T47D (cell line): ENCODE results near the gene IGDCC3.
A peak's percentile ranks its signal among the peaks of the same experiment; 100 is the strongest.

Experiments used
- DNase-seq, 2 experiments: peaks; one replicate each; pipeline versions ENCODE4 v3.0.0 to v3.0.0-alpha.2; 2011 to 2012; ENCODE audit warnings: low read depth in 1 of 2, low spot score in 1 of 2
- JUND ChIP-seq: IDR thresholded peaks from 2 replicates; pipeline ENCODE4 v1.6.1; 2012; ENCODE audit warnings: low read depth
- in situ Hi-C: cut with HindIII; loops from 2 replicates; pipeline ENCODE4 v1.10.0; 2016; ENCODE audit warnings: low sequenced_read_pairs, low pct_unique_long_range_greater_than_20kb

The IGDCC3 gene

DNA sequence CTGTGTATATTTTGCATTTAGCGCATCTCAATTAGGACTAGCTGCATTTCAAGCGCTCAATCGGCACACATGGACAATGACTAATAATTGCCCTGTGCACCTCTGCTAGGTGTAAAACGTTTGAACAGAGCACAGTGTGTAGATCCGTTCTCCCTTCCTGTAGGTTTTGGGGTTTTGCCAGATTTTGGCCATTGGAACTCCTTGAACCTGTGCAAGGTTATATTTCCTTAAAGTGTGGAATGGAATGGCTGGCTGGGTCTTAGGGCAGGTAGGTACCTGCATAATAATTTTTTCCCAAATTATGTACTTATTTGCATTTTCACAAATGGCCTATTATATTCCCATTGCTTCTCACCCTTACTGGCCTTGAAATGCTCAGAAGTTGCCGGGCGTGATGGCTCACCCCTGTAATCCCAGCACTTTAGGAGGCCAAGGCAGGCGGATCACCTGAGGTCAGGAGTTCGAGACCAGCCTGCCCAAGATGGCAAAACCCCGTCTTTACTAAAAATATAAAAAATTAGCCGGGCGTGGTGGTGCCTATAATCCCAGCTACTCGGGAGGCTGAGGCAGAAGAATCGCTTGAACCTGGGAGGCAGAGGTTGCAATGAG, 72.5 kb downstream of the IGDCC3 start:
- TF ChIP-seq JUND: no peak
- in situ Hi-C loops: no loop called here
- no peak for DNase-seq

DNA sequence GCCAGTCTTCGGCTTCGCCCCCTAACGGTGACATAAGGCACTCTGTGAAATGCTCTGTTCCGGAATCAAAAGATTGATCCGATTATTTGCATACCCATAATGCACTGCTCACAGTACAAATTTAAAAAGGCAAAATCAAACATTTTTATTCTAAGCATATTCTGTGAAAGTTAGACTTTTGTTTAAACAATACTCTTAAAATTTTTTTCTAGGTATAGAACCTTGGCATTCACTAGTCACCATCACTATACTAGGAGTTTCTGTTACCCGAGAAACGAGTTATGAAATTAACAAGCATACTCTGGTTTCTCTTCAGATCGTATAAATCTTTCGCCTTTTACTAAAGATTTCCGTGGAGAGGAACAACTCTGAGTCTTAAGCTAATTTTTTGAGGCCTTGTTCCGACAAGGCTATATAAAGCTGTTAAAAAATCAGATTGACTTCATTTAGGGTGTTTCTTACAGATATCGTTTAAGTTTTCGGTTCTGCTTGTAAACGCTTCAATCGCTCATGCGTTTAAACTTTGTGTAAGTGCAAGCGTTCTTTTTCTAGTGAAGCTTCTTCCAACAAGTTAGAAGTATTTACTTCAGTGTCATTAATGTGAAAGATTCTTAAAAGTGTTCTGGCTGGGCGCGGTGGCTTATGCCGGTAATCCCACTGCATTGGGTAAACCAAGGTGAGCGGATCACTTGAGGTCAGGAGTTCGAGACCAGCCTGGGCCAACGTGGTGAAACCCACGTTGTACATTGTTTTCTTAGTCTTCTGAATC, 73.2 kb downstream of the IGDCC3 start, which contains the start of gene RNU5B-1:
TSS of gene RNU5B-1 (plus strand) at position 297 of the 769 bp plus-strand sequence.
- peak in 1 of 2 experiments; percentile 96 for DNase-seq
- in situ Hi-C loops: no loop called here
- TF ChIP-seq JUND: peak; percentile 77

DNA sequence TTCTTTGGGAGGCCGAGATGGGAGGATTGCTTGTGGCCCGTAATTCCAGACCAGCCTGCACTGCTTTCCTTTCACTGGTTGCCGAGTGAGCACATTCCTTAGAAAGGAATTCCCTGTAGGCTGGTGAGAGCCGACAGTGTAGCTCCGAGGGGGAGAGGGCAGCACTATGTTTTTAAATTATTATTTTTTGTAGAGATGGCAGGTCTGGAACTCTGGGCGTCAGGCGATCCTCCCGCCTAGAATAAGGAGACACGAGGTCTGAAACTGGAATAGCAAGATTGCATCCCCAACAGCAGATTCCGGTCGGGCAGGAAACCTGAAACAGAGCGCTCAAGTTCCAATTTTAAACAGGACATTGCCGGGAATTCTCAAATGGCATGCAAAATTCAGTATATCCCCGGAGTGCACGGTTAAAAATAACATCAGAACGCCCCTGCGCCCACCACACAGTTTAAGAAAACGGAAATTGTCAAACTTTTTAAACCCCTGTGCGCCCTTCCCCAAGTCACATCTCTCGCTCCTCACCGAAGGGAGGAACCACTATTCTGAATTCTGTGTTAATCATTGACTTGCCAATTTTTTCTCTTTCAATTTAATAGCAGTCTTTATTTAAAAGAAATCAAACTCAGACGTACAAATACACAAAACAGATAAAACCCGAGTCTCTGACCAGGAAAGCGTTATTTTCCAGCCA, 74.0 kb downstream of the IGDCC3 start:
- in situ Hi-C loops: no loop called here
- DNase-seq: peak in 1 of 2 experiments; percentile 94
- TF ChIP-seq JUND: no peak

DNA sequence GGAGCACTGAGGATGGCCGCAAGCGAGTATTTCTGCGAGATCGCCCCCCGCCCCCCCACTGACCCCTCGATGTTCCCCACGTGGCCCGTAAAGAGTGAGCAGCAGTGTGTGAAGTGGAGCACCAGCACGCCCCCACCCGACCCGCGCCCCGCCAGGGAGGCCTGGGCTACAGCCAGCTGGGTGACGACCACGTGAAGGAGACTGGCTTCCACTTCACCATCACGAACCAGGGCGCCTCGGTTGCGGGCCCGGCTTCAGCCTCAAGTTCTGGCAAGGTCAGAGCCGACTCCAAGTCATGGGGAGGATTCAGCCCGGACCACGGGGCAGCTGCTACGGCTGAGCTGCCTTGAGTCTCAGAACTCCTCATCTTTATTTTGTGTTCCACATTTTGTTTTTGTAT, 75.7 kb downstream of the IGDCC3 start:
- DNase-seq: no peak
- in situ Hi-C loops: no loop called here
- TF ChIP-seq JUND: no peak

DNA sequence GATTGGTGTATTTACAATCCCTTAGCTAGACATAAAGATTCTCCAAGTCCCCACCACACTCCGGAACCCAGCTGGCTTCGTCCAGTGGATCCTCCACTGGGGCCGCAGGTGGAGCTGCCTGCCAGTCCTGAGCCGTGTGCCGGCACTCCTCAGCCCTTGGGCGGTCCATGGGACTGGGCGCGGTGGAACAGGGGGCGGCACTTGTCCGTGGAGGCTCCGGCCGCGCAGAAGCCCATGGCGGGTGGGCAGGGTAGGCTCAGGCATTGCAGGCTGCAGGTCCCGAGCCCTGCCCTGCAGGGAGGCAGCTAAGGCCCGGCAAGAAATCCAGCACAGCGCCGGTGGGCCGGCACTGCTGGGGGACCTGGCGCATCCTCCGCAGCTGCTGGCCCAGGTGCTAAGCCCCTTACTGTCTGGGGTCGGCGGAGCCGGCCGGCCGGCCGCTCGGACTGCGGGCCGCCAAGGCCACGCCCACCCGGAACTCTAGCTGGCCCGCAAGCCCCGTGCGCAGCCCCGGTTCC, 76.8 kb downstream of the IGDCC3 start:
- no peak for TF ChIP-seq JUND
- DNase-seq: no peak
- in situ Hi-C loops: no loop called here

DNA sequence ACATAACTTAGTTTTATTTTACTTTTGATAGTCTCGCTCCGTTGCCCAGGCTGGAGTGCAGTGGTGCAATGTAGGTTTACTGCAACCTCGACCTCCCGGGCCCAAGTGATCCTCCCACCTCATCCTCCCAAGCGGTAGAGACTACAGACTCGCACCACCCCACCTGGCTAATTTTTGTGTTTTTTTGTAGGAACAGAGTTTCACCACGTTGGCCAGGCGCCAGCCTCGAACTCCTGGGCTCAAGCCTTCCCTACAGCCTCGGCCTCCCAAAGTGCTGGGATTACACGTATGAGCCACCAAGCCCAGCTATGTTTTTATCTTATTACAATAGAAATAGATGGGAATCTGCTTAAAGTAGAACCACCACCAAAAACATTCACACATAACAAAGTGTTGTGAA, 79.1 kb downstream of the IGDCC3 start:
- in situ Hi-C loops: no loop called here
- TF ChIP-seq JUND: no peak
- DNase-seq: no peak

DNA sequence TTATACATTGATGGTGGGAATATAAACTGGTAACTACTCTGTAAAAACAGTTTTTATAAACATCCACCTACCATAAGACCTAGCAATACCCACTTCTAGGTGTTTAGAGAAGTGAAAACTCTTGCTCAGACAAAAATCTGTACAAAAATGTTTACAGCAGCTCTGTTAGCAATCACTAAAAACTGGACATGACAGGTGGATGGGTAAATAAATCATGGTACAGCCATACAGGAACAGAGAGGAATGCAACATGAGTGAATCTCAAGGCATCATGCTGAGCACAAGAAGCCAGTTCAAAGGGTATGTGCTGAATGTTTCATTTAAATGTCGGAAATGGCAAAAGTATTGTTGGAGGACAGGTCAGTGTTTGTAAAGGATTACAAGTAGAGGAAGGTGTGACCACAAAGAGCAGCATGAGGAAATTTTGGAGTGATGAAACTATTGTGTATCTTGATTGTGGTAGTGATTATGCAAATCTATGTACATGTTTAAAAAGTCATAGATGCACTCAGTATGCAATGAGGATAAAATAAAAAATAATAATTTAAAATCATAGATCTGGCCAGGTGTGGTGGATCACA, 84.8 kb downstream of the IGDCC3 start:
- TF ChIP-seq JUND: no peak
- in situ Hi-C loops: no loop called here
- peak in 1 of 2 experiments; percentile 58 for DNase-seq

DNA sequence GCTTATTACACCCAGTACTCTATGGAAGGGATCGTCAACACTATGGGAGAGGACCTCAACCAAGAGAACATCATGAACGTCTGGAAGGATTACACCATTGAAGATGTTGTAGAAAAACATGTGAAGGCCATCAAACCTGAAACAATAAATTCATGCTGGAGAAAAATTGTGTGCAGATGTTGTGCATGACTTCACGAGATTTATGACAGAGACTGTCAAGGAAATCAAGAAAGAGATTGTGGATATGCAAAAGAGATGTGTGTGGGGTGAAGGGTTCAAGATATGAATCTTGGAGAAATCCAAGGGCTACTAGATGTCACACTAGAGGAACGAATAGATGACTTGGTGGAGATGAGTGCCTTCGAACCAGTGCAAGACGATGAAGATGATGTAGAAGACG, 87.6 kb downstream of the IGDCC3 start:
- DNase-seq: no peak
- TF ChIP-seq JUND: no peak
- in situ Hi-C loops: no loop called here

DNA sequence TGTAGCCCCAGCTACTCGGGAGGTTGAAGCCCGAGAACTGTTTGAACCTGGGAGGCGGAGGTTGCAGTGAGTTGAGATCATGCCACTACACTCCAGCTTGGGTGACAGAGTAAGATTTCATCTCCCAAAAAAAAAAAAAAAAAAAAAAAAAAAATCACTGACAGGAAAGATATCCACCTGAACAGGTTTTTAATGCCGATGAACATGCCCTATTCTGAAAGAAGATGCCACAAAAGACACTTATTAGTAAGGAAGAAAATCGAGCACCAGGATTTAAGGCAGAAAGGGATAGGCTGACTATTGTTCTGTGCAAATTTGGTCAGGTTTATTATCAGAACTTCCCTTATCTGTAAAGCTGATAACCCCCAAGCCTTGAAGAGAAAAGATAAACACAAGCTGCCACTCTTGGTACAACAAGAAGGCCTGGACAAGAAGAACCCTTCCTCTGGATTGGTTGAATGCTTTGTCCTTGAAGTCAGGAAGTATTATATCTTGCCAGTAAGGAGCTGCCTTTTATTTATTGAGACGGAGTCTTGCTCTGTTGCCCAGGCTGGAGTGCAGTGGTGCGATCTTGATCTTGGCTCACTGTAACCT, 88.4 kb downstream of the IGDCC3 start:
- no peak for DNase-seq
- in situ Hi-C loops: no loop called here
- no peak for TF ChIP-seq JUND

DNA sequence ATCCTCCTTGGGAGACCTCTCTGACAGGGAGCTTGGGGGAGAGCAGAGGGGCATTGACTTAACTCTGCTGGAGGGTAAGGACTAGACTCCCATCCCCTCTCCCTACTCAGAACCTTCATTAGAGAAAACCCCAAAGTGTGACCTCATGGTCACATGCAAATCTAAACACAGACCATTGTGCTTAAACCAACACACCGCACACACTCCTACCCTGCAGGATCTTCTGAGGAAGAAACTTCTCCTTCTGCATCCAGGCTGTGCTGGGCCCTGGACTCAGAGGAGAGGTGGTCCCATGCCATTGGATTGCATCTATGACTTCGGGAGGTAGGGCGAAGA, 90.3 kb downstream of the IGDCC3 start:
- no peak for DNase-seq
- in situ Hi-C loops: no loop called here
- no peak for TF ChIP-seq JUND

DNA sequence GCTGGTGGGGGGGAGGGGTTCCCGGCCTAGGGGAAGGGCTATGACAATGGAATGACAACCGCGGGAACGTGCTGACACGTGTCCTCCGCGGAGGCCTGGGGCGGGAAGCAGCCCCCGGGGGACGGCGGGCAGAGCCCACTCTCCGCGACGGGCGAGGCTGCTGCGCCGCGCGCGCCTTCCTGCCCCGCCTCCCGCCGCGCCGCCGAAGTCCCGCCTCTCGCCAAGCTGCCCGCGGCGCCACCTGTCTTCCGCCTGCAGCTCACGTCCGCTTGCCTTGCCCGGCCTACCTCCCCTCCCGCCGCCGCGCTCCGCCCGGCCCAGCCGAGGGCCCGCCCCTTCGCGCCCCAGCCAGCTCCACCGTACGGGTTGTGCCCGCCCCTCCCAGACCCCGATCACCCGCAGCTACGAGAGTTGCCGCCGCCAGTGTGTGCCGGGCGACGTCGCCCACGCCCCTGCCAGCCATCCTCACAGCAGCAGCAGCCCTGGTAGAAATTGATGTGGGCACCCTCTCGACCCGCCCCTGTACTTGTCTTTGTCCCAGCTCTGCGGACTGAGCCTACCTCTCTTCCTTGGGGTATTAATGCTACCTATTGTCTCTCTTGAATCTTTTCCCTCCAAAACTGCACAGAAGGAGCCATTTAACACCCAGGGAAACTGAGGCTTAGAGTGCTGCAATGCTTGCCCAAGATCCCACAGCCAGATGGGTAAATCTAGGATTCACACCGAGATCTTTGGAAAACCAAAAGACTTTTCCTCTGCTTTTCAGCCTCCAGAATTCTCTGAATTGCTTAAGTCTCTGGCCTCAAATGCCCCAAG, 90.9 kb downstream of the IGDCC3 start, which contains the start of gene PARP16:
TSS of gene PARP16 (minus strand) at position 180 of the 816 bp plus-strand sequence. CDS start 457 bp downstream, outside the sequence.
- no peak for TF ChIP-seq JUND
- in situ Hi-C loops: no loop called here
- peak; percentile 73 to 91 for DNase-seq

DNA sequence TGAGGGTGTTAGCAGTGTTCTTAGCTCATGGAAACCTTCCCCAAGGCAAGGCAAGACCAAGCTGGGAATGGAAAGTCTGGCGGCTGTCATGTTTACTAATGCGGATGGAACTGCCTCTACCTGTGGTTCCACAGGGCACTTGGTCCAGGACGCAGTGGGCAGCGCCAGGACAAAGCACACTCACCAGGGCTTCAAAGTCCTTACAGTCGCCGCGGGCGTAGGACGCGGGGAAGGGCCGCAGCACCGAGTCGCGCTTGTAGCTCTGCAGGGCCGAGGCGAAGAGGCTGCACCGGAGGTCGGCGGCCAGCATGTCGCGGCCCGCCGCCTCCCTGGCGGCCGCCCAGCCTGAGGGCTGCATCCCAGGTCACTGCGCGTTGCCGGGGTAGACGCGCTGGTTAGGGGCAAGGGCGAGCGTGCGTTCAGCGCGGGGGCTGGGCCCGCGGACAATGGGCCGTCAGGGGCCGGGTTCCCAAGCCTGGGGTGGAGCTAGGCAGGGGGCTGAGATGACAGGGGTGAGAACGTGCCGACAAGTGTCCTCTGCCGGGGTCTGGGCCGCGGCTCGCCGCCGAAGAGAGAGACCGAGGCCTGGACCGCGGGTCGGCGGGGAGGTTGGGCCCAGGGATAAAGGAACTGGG, 91.6 kb downstream of the IGDCC3 start:
- in situ Hi-C loops: no loop called here
- no peak for TF ChIP-seq JUND
- DNase-seq: peak; percentile 16 to 58
